HG02970 (cell line): ENCODE data around the gene HDAC4.

Experiments used
- ATAC-seq: cut with Tn5 transposase; IDR thresholded peaks from one replicate; pipeline ENCODE4 v1.9.1; 2021; ENCODE audit warnings: mild to moderate bottlenecking, moderate library complexity, moderate number of reproducible peaks; ENCODE audit not compliant: unreplicated experiment, low FRiP score

The HDAC4 gene

DNA sequence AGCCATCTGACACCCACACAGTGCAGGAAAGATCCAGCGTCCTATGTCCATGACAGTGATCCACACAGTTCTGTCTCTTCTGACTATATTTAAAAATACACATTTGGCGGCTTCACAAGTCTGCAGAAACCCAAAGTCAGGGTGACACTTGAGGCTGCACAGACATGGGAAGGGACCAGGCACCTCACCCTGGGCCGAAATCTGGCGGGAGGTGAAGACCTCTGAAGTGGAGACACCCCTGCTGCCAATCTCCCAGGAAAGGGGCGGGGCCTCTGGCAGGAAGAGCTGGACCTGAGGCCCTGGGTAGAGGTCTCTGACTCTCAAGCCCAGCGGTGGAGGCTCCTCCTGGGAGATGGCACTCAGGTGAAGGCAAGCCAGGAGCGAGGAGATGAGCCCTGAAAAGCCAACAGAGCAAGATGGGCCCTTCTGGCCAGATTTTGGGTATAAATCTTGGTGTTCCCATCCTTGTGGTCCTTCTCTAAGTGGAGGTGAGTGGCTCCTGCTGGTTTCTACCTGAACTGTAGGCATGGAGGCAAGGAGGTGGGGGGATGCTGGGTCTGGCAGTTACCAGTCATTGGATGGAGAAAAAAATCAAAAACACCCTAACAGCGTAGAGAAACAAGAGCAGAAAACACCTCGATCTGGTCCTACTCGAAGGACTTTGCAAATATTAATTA is 248.4 kb downstream of the HDAC4 start:
- ATAC-seq = no peak

GRCh38 chr2:239151201-239152131 is 249.4 kb downstream of the HDAC4 start:
- ATAC-seq = no peak

DNA sequence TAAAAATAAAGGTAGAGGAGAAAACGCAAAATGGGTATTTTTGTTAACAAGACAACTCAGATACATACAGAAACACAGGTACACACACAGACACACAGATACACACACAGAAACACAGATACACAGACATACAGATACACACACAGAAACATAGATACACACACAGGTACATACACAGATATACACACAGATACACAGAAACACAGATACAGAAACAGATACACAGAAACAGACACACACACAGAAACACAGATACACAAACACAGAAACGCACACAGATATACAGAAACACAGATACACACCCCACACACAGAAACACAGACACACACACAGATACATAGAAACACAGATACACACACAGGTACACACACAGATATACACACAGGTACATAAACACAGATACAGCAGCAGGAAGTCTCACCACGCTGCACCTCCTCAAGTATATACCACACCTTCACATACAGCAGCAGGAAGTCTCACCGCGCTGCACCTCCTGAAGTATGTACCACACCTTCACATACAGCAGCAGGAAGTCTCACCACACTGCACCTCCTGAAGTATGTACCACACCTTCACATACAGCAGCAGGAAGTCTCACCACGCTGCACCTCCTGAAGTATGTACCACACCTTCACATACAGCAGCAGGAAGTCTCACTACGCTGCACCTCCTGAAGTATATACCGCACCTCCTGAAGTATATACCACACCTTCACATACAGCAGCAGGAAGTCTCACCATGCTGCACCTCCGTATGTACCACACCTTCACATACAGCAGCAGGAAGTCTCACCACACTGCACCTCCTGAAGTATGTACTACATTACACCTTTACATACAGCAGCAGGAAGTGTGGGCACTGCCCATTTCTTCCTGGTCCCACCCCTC is 250.5 kb downstream of the HDAC4 start:
- ATAC-seq = no peak

GRCh38 chr2:239149501-239149900 is 251.3 kb downstream of the HDAC4 start:
- ATAC-seq = no peak

- ATAC-seq = no peak
These were observed 252.2 kb downstream of the HDAC4 start for GRCh38 chr2:239148495-239149200.

DNA sequence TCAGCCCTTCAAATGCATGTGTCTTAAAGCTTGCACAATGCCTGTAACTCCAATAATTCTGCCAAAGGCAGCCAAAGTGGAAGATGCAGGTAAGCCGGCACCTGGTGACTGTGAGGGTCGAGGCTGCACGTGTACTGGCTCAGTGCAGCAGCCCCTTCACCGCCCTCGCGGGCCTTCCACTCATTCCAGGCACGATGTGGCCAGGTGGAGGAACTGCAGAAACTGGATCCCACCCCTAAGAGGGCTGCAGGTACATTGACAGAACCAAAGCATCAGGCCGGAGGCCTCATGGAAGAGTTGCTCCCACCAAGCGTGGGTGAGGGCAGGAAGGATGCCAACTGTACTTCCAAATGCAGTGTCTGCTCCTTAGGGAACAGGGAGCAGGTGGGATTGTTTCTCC is 253.4 kb downstream of the HDAC4 start:
- no peak for ATAC-seq

GRCh38 chr2:239146741-239147181 is 254.1 kb downstream of the HDAC4 start:
- no peak for ATAC-seq

- no peak for ATAC-seq
These were observed 254.7 kb downstream of the HDAC4 start for GRCh38 chr2:239146011-239146641.

- ATAC-seq = no peak
These were observed 255.2 kb downstream of the HDAC4 start for GRCh38 chr2:239145601-239146000.

- ATAC-seq = no peak
These were observed 255.7 kb downstream of the HDAC4 start for GRCh38 chr2:239145106-239145505.

DNA sequence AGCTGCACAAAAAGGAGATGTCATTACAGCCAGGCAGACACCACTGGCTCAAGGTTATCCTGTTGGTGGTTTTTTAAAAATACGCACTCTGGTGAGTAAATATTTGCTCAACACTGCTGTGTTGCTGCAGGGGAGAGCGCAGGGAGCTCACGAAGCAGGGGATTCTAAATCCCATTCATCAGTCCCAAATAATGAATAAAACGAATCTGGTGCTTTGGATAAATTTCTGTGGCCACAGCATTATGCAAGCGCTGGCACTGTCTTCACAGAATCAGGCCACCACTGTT is 256.2 kb downstream of the HDAC4 start:
- no peak for ATAC-seq

- no peak for ATAC-seq
These were observed 256.7 kb downstream of the HDAC4 start for GRCh38 chr2:239143858-239144712.

DNA sequence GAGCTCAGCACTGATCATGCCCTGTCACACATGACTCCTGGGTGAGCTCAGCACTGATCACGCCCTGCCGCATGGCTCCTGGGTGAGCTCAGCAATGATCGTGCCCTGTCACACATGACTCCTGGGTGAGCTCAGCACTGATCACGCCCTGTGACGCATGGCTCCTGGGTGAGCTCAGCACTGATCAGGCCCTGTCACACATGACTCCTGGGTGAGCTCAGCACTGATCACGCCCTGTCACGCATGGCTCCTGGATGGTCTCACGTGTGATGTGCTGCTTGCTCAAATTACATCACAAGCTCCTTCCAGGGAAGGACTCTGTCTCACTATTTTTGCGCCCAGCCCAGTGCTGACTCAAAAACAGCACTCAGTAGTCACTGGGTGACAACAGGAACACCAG is 258.0 kb downstream of the HDAC4 start:
- no peak for ATAC-seq

GRCh38 chr2:239142296-239142695 is 258.5 kb downstream of the HDAC4 start:
- no peak for ATAC-seq

DNA sequence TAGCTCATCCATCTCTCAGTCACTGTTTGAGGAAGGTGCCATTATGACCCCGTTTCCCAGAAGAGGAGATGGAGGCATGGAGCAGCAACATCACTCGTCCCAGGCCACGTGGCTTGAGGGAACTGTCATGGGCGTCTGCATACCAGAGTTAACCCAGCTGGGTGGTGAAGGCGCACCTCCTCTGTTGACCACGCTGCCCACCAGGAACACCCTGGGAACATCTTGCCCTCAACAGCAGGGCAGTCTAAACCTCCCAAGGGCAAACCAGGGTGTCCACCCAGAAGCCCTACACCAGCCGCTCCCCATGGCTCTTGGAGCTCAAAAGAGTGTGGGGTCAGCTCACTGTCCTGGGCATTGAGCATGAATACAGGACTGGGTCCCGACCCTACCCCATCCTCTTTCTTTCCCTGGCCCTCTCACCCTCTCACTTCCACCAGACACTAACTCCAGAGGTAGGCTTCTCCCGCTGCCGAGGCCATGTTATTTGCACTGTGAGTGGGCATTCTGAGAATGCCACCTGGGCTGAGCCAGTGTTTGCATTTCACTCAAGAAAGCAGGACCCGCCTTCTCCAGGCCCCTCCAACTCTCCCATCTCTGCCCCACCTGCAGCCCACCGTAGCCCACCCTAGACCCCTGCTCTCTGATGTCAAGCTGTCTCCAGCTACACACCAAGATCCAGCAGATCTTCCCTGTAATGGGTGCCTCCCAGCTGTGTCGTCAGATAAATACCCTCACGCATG is 259.6 kb downstream of the HDAC4 start:
- no peak for ATAC-seq

GRCh38 chr2:239140346-239141020 is 260.3 kb downstream of the HDAC4 start:
- ATAC-seq = no peak

GRCh38 chr2:239139566-239139965 is 261.3 kb downstream of the HDAC4 start:
- no peak for ATAC-seq

GRCh38 chr2:239139101-239139500 is 261.7 kb downstream of the HDAC4 start:
- no peak for ATAC-seq
